ENCODE data around the gene LRRC8C.

LRRC8C gene

DNA sequence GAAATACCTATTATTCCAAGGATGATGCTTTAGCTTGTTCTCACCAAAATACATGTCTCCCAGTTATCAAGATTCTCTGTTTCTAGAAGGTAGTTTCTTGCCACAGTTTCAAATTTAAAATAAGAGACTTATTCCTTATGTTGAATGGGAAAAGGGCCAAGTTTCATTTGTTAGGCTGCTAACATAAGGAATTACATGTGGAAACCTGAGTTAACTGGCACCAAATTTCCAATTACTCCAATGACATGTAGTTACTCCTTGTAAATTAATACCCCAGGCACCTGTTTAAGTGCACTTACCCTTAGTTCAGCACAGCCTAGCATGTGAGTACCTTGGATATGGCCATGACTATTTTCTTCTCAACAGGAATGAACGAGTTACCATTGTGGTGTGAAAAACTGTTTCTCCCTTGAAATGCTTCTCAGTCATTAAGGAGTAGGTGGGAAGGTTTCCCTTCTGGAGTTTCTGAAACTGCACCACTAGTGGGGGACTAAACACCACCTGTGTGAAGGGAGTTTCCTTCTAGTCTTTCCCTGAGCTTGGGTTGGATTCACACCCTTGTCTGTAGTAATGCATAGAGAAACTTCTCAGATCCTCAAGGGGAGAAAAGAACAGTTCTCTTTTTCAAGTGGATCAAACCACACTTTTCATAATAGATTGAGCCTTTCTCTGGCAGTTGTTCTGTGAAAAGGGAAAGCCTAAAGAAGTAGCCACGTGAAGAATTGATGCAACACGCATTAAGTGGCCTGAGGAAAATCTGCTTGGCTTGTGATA, 32.3 kb upstream of the LRRC8C start:
- H4K91ac ChIP-seq (ENCODE audit: low read depth, low read length) = no peak overlapping the region
- H3K36me3 ChIP-seq (ENCODE audit: control insufficient read depth in 1 of 2, insufficient read depth in 2 of 2, low read length in 2 of 2) = no peaks in the 10 kb centered on the region
- H4K8ac ChIP-seq (ENCODE audit: low read depth, low read length) = no peak overlapping the region
- H2AK5ac ChIP-seq (ENCODE audit: low read length) = no peak overlapping the region
- no peaks in the 10 kb centered on the region for H3K9me3 ChIP-seq (ENCODE audit: insufficient read depth, low read depth, low read length)
- no peak overlapping the region for H2BK120ac ChIP-seq (ENCODE audit: insufficient read depth, low read length, poor library complexity)
- H3K79me2 ChIP-seq (ENCODE audit: control insufficient read depth, insufficient read depth, low read length, poor library complexity) = no peaks in the 10 kb centered on the region
- H3K27ac ChIP-seq (ENCODE audit: low read depth, low read length) = no peak overlapping the region
- H3K4me3 ChIP-seq (ENCODE audit: low read depth, low read length) = no peak overlapping the region
- H3K4me1 ChIP-seq (ENCODE audit: control insufficient read depth in 1 of 2, insufficient read depth in 2 of 2, low read length in 2 of 2) = no peaks in the 10 kb centered on the region
- no peak overlapping the region for H3K9ac ChIP-seq (ENCODE audit: low read length)
- no peak overlapping the region for H3K23ac ChIP-seq (ENCODE audit: low read length)
- no peak overlapping the region for H3K4me2 ChIP-seq (ENCODE audit: low read length)
- H2BK12ac ChIP-seq (ENCODE audit: low read length) = no peak overlapping the region
- no peaks in the 10 kb centered on the region for H3K27me3 ChIP-seq (ENCODE audit: insufficient read depth, low read length)
- H4K12ac ChIP-seq (ENCODE audit: low read depth, low read length) = no peak overlapping the region
- H3K79me1 ChIP-seq (ENCODE audit: low read length) = no peaks in the 10 kb centered on the region
- WGBS (ENCODE audit: extremely low coverage, insufficient coverage, insufficient read length) = no CpG with 5 or more reads among the region's 3 CpGs
- no peak overlapping the region for H2BK5ac ChIP-seq (ENCODE audit: low read depth, low read length, poor library complexity)
- no peak overlapping the region for H3K14ac ChIP-seq (ENCODE audit: low read length)
- H3K4ac ChIP-seq (ENCODE audit: low read depth, low read length) = no peak overlapping the region
- no peak for DNase-seq
- no peak overlapping the region for H2AFZ ChIP-seq (ENCODE audit: insufficient read depth, low read length, poor library complexity)
- H3K18ac ChIP-seq (ENCODE audit: low read length) = no peak overlapping the region

DNA sequence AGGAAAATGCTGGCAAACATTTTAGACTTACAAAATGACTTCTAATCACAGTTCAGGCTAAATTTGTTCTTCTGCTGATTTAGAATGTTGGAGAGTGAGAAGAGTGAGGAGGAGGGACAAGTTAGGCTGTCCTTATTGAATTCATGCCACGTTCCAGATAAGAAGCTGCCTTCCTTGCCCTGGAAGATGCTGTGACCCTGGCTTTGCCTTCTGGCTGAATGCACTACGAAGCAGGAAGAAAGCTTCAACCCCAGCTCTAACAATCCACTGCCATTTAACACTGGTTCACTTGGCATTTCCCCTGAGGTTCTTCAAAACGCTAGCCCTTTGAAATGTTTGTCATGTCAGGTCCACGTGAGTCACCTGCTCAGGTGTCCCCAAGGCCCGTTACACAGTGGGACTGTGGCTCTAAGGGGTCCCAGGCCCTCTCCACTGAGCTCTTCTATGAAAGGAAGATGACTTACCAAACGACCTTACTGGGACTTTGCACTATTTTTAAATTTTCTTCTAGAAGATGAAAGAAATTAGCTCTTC, 30.0 kb upstream of the LRRC8C start:
- no peak overlapping the region for H3K4me3 ChIP-seq (ENCODE audit: low read depth, low read length)
- no CpG with 5 or more reads among the region's 6 CpGs for WGBS (ENCODE audit: extremely low coverage, insufficient coverage, insufficient read length)

DNA sequence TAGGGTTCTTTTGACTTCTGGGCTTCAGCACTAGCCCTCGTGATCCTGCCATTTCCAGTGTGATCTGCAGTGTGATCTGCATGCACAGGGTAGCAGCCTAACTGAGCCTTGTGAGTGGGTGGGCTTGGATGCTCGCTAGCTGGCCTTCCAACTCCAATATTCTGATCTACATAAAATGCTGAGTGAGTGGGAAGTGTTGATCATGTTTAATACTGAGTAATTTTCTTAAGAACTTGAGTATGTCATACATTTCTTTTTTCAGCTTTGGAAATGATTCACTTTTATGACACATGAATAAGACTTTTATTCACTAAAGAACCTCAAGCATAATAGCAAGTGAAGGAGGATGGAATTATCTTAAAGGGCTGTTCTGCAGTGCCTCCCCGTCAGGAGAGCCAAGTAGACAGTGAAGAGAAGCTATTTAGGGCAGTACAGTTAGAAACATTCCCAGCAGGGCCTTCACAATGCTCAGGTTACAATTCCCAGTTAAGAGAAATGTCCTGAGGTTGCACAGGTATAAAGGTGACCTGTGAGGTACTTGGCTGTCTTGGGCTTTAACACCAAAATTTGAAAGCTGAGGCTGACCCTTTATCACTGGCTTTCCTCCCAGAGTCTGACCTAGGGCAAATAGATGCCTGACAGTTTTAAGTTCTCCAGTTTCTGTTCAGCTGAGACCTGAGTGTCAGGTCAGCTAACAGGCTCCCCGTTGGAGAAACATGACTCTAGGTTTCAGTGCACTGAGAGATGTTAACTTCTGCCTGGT, 29.1 kb upstream of the LRRC8C start:
- Histone ChIP-seq H3K4me1 (ENCODE audit: control insufficient read depth in 1 of 2, insufficient read depth in 2 of 2, low read length in 2 of 2) (no peaks in the 10 kb centered on the region), H3K9ac (ENCODE audit: low read length) (no peak overlapping the region), H2BK5ac (ENCODE audit: low read depth, low read length, poor library complexity) (no peak overlapping the region), H3K4me2 (ENCODE audit: low read length) (no peak overlapping the region), H3K79me2 (ENCODE audit: control insufficient read depth, insufficient read depth, low read length, poor library complexity) (no peaks in the 10 kb centered on the region), H3K79me1 (ENCODE audit: low read length) (no peaks in the 10 kb centered on the region), H4K12ac (ENCODE audit: low read depth, low read length) (no peak overlapping the region), H3K9me3 (ENCODE audit: insufficient read depth, low read depth, low read length) (no peaks in the 10 kb centered on the region), H3K18ac (ENCODE audit: low read length) (no peak overlapping the region), H3K23ac (ENCODE audit: low read length) (no peak overlapping the region), H4K91ac (ENCODE audit: low read depth, low read length) (no peak overlapping the region), H2BK120ac (ENCODE audit: insufficient read depth, low read length, poor library complexity) (no peak overlapping the region), H3K4ac (ENCODE audit: low read depth, low read length) (no peak overlapping the region), H3K27ac (ENCODE audit: low read depth, low read length) (no peak overlapping the region), H4K8ac (ENCODE audit: low read depth, low read length) (no peak overlapping the region), H3K4me3 (ENCODE audit: low read depth, low read length) (no peak overlapping the region), H2AK5ac (ENCODE audit: low read length) (no peak overlapping the region), H3K27me3 (ENCODE audit: insufficient read depth, low read length) (no peaks in the 10 kb centered on the region), H2AFZ (ENCODE audit: insufficient read depth, low read length, poor library complexity) (no peak overlapping the region), H2BK12ac (ENCODE audit: low read length) (no peak overlapping the region), H3K36me3 (ENCODE audit: control insufficient read depth in 1 of 2, insufficient read depth in 2 of 2, low read length in 2 of 2) (no peaks in the 10 kb centered on the region), H3K14ac (ENCODE audit: low read length) (no peak overlapping the region)
- no CpG with 5 or more reads among the region's 4 CpGs for WGBS (ENCODE audit: extremely low coverage, insufficient coverage, insufficient read length)
- no peak for DNase-seq

More for the DNA sequence above, 30.0 kb upstream of the LRRC8C start:
- no peak overlapping the region for H2AK5ac ChIP-seq (ENCODE audit: low read length)
- H2BK12ac ChIP-seq (ENCODE audit: low read length) = no peak overlapping the region
- no peak overlapping the region for H3K9ac ChIP-seq (ENCODE audit: low read length)
- DNase-seq = no peak
- no peak overlapping the region for H2BK120ac ChIP-seq (ENCODE audit: insufficient read depth, low read length, poor library complexity)
- no peaks in the 10 kb centered on the region for H3K27me3 ChIP-seq (ENCODE audit: insufficient read depth, low read length)
- H3K14ac ChIP-seq (ENCODE audit: low read length) = no peak overlapping the region
- no peak overlapping the region for H3K23ac ChIP-seq (ENCODE audit: low read length)
- no peak overlapping the region for H4K8ac ChIP-seq (ENCODE audit: low read depth, low read length)
- no peaks in the 10 kb centered on the region for H3K4me1 ChIP-seq (ENCODE audit: control insufficient read depth in 1 of 2, insufficient read depth in 2 of 2, low read length in 2 of 2)
- no peak overlapping the region for H4K91ac ChIP-seq (ENCODE audit: low read depth, low read length)
- H3K9me3 ChIP-seq (ENCODE audit: insufficient read depth, low read depth, low read length) = no peaks in the 10 kb centered on the region
- no peak overlapping the region for H3K18ac ChIP-seq (ENCODE audit: low read length)
- H4K12ac ChIP-seq (ENCODE audit: low read depth, low read length) = no peak overlapping the region
- H3K36me3 ChIP-seq (ENCODE audit: control insufficient read depth in 1 of 2, insufficient read depth in 2 of 2, low read length in 2 of 2) = no peaks in the 10 kb centered on the region
- no peak overlapping the region for H2BK5ac ChIP-seq (ENCODE audit: low read depth, low read length, poor library complexity)
- H3K4ac ChIP-seq (ENCODE audit: low read depth, low read length) = no peak overlapping the region
- no peaks in the 10 kb centered on the region for H3K79me2 ChIP-seq (ENCODE audit: control insufficient read depth, insufficient read depth, low read length, poor library complexity)
- H3K4me2 ChIP-seq (ENCODE audit: low read length) = no peak overlapping the region
- peak overlapping the region; percentile 40 for H2AFZ ChIP-seq (ENCODE audit: insufficient read depth, low read length, poor library complexity)
- no peaks in the 10 kb centered on the region for H3K79me1 ChIP-seq (ENCODE audit: low read length)
- H3K27ac ChIP-seq (ENCODE audit: low read depth, low read length) = no peak overlapping the region

- Histone ChIP-seq H3K4ac (ENCODE audit: low read depth, low read length) (no peak overlapping the region), H2BK5ac (ENCODE audit: low read depth, low read length, poor library complexity) (no peak overlapping the region), H4K8ac (ENCODE audit: low read depth, low read length) (no peak overlapping the region), H2AFZ (ENCODE audit: insufficient read depth, low read length, poor library complexity) (no peak overlapping the region), H3K79me2 (ENCODE audit: control insufficient read depth, insufficient read depth, low read length, poor library complexity) (no peaks in the 10 kb centered on the region), H3K4me3 (ENCODE audit: low read depth, low read length) (no peak overlapping the region), H3K4me2 (ENCODE audit: low read length) (no peak overlapping the region), H3K27ac (ENCODE audit: low read depth, low read length) (no peak overlapping the region), H2BK12ac (ENCODE audit: low read length) (no peak overlapping the region), H3K4me1 (ENCODE audit: control insufficient read depth in 1 of 2, insufficient read depth in 2 of 2, low read length in 2 of 2) (no peaks in the 10 kb centered on the region), H3K18ac (ENCODE audit: low read length) (no peak overlapping the region), H3K9me3 (ENCODE audit: insufficient read depth, low read depth, low read length) (no peaks in the 10 kb centered on the region), H3K9ac (ENCODE audit: low read length) (no peak overlapping the region), H4K91ac (ENCODE audit: low read depth, low read length) (no peak overlapping the region), H3K23ac (ENCODE audit: low read length) (no peak overlapping the region), H2BK120ac (ENCODE audit: insufficient read depth, low read length, poor library complexity) (no peak overlapping the region), H3K14ac (ENCODE audit: low read length) (no peak overlapping the region), H2AK5ac (ENCODE audit: low read length) (no peak overlapping the region), H3K79me1 (ENCODE audit: low read length) (no peaks in the 10 kb centered on the region), H4K12ac (ENCODE audit: low read depth, low read length) (no peak overlapping the region), H3K27me3 (ENCODE audit: insufficient read depth, low read length) (no peaks in the 10 kb centered on the region), H3K36me3 (ENCODE audit: control insufficient read depth in 1 of 2, insufficient read depth in 2 of 2, low read length in 2 of 2) (no peaks in the 10 kb centered on the region)
- no peak for DNase-seq
- WGBS (ENCODE audit: extremely low coverage, insufficient coverage, insufficient read length) = no CpG with 5 or more reads among the region's 3 CpGs
Measured at GRCh38 chr1:89604414-89604735, 28.5 kb upstream of the LRRC8C start.
